Measurements from ENCODE around the gene PPP2R2B. TPM values are rescaled to one million over a fixed set of nuclear protein-coding genes. Genes with fewer than 3 reads are reported as not detected.

Gene PPP2R2B
- total RNA-seq, 1 donor from 2014 or later, result 1.2 TPM

GRCh38 chr5:146873186-146873917 is 5.2 kb downstream of the PPP2R2B start:
- Histone ChIP-seq H3K27me3 (ENCODE audit: control insufficient read depth, insufficient read depth, low read length) (peaks cover 6% of the 10 kb centered on the region), H3K36me3 (ENCODE audit: control insufficient read depth, insufficient read depth, low read length) (no peaks in the 10 kb centered on the region), H3K4me3 (ENCODE audit: low read depth, low read length) (no peak overlapping the region)
- no peak for TF ChIP-seq CTCF (IDR thresholded peaks at IDR 0.05; ENCODE audit: insufficient read depth, low read length, poor library complexity, severe bottlenecking)
- DNase-seq (ENCODE audit: low read depth), result no peak

GRCh38 chr5:146872188-146872587 is 6.4 kb downstream of the PPP2R2B start:
- Histone ChIP-seq H3K36me3 (ENCODE audit: control insufficient read depth, insufficient read depth, low read length) (no peaks in the 10 kb centered on the region), H3K4me3 (ENCODE audit: low read depth, low read length) (no peak overlapping the region), H3K27me3 (ENCODE audit: control insufficient read depth, insufficient read depth, low read length) (no peaks in the 10 kb centered on the region)
- DNase-seq (ENCODE audit: low read depth), result no peak
- no peak for TF ChIP-seq CTCF (IDR thresholded peaks at IDR 0.05; ENCODE audit: insufficient read depth, low read length, poor library complexity, severe bottlenecking)

- DNase-seq (ENCODE audit: low read depth), result no peak
- Histone ChIP-seq H3K4me3 (ENCODE audit: low read depth, low read length) (no peak overlapping the region), H3K36me3 (ENCODE audit: control insufficient read depth, insufficient read depth, low read length) (no peaks in the 10 kb centered on the region), H3K27me3 (ENCODE audit: control insufficient read depth, insufficient read depth, low read length) (no peaks in the 10 kb centered on the region)
- no peak for TF ChIP-seq CTCF (IDR thresholded peaks at IDR 0.05; ENCODE audit: insufficient read depth, low read length, poor library complexity, severe bottlenecking)
Observed at GRCh38 chr5:146867996-146868708, 10.4 kb downstream of the PPP2R2B start.

- Histone ChIP-seq H3K36me3 (ENCODE audit: control insufficient read depth, insufficient read depth, low read length) (no peaks in the 10 kb centered on the region), H3K4me3 (ENCODE audit: low read depth, low read length) (no peak overlapping the region), H3K27me3 (ENCODE audit: control insufficient read depth, insufficient read depth, low read length) (no peaks in the 10 kb centered on the region)
- no peak for DNase-seq (ENCODE audit: low read depth)
- no peak for TF ChIP-seq CTCF (IDR thresholded peaks at IDR 0.05; ENCODE audit: insufficient read depth, low read length, poor library complexity, severe bottlenecking)
Observed at GRCh38 chr5:146866263-146866662, 12.3 kb downstream of the PPP2R2B start.

GRCh38 chr5:146862641-146863040 is 15.9 kb downstream of the PPP2R2B start:
- no peaks in the 10 kb centered on the region for H3K27me3 ChIP-seq (ENCODE audit: control insufficient read depth, insufficient read depth, low read length)
- TF ChIP-seq CTCF (IDR thresholded peaks at IDR 0.05; ENCODE audit: insufficient read depth, low read length, poor library complexity, severe bottlenecking), result no peak
- H3K4me3 ChIP-seq (ENCODE audit: low read depth, low read length), result no peak overlapping the region
- no peak for DNase-seq (ENCODE audit: low read depth)
- no peaks in the 10 kb centered on the region for H3K36me3 ChIP-seq (ENCODE audit: control insufficient read depth, insufficient read depth, low read length)

All from kidney epithelial cell (primary cell).